ENCODE data around the gene MGAT1.

MGAT1 gene

DNA sequence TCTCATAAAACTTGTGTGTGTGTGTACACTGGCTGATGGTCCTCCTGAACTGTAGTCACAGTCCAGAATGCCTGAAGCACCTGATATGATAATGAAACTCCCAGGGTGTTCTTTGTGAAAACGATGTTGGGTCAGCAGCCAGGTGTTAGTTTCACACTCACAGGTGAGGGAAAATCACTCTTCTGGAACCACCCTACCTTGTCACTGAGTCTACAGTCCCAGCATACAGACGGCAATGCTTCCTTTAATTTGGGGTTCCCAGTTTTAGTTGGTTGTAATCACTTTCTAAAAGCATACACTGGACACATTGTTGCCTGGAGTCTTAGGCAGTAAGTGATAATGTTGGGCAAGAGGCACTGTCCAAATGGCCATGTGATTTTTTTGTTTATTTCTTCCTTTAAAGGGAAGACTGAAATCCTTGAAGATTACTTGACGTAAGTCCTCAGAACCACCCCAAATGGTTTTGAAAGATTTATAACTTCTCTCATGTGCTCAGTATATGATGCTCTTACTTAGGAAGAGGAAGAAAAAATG is 18.2 kb upstream of the MGAT1 start:
- Histone ChIP-seq H3K4me1 (ENCODE audit: insufficient read depth, poor library complexity, severe bottlenecking) (peaks cover 5% of the 10 kb centered on the region), H3K4me3 (ENCODE audit: severe bottlenecking) (no peak overlapping the region)
- TF ChIP-seq, protein P1, sequence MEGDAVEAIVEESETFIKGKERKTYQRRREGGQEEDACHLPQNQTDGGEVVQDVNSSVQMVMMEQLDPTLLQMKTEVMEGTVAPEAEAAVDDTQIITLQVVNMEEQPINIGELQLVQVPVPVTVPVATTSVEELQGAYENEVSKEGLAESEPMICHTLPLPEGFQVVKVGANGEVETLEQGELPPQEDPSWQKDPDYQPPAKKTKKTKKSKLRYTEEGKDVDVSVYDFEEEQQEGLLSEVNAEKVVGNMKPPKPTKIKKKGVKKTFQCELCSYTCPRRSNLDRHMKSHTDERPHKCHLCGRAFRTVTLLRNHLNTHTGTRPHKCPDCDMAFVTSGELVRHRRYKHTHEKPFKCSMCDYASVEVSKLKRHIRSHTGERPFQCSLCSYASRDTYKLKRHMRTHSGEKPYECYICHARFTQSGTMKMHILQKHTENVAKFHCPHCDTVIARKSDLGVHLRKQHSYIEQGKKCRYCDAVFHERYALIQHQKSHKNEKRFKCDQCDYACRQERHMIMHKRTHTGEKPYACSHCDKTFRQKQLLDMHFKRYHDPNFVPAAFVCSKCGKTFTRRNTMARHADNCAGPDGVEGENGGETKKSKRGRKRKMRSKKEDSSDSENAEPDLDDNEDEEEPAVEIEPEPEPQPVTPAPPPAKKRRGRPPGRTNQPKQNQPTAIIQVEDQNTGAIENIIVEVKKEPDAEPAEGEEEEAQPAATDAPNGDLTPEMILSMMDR (IDR thresholded peaks at IDR 0.05; ENCODE audit: poor library complexity, severe bottlenecking): no peak

DNA sequence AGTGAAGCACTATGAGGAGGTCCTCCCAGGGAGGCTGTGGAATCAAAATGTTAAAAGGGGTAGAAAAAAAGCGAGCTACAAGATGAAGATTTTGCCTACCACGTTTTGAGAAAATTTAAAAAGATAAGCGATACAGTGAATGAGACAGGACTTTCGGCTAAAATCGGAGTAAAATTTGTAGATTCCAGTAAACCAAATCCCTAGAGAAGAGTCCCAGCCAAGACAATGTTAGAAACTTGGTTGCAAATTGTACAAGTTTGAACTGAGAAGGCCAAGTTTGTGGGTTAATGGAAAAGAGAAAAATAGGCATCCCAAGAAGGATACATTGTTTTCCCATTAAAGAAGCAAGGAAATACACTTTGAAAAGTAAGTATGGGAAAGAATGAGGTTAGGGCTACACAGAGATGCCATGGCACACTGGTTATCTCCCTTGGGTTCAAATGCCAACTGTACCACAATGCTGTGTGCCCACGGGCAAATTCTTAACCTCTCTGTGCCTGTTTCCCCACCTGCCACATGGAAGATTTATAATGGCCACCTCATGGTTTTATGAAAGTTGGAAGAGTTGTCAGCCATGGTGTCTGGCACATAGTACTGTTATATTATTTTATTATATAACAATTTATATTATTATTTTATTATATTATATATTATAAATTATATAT is 16.2 kb upstream of the MGAT1 start:
- ATAC-seq (ENCODE audit: low read depth) (no peak), DNase-seq (ENCODE audit: low spot score) (no peak)
- no peaks in the 10 kb centered on the region for H3K4me1 ChIP-seq (ENCODE audit: insufficient read depth, poor library complexity, severe bottlenecking)
- TF ChIP-seq, protein P1 (IDR thresholded peaks at IDR 0.05; ENCODE audit: poor library complexity, severe bottlenecking): no peak
- H3K9me3 ChIP-seq (ENCODE audit: severe bottlenecking): no peaks in the 10 kb centered on the region
- H3K36me3 ChIP-seq (ENCODE audit: low read depth): no peaks in the 10 kb centered on the region
- H3K27me3 ChIP-seq (ENCODE audit: insufficient read depth, poor library complexity, severe bottlenecking): no peaks in the 10 kb centered on the region
- H3K27ac ChIP-seq (ENCODE audit: poor library complexity, severe bottlenecking): no peak overlapping the region
- H3K4me3 ChIP-seq (ENCODE audit: severe bottlenecking): no peak overlapping the region

More for the DNA sequence above, 18.2 kb upstream of the MGAT1 start:
- ATAC-seq (ENCODE audit: low read depth): no peak
- no peaks in the 10 kb centered on the region for H3K9me3 ChIP-seq (ENCODE audit: severe bottlenecking)
- H3K27ac ChIP-seq (ENCODE audit: poor library complexity, severe bottlenecking): no peak overlapping the region
- H3K36me3 ChIP-seq (ENCODE audit: low read depth): no peaks in the 10 kb centered on the region
- DNase-seq (ENCODE audit: low spot score): no peak
- no peaks in the 10 kb centered on the region for H3K27me3 ChIP-seq (ENCODE audit: insufficient read depth, poor library complexity, severe bottlenecking)

DNA sequence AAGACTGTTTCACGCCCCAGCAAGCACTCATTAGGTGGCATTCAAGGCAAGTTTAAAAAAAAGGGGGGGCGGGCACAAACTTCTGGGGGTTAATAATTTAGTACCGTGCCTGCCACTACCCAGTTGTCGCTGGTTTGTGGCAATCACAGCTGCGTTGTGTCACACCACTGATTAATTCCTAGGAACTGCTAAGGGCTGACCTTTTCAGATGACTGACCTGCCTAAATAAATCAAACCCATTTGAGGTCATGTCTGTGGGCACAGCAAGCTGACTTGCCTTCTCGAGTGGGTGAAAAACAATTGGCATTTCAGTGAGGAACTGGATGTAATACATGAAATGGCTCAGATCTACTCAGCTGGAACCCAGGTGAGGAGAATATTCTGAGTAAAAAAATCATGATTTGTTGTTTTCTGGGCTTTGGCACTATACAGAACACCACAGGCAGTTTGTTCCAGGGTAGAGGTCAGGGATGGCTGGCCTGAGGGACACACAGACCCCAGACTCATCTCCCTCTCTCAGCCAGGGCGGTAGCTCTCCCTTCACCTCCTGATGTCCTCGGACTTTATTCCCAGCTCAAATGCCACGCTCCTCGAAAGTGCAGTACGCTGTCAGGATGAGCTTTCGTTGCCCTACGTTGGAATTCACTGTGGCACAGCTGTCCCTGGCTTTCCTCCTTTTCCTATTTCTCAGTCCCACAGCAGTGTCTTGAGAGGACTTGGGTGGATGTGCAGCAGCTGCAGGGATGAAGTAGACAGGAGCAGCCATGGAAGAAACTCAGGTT is 15.5 kb upstream of the MGAT1 start:
- TF ChIP-seq, protein P1 (IDR thresholded peaks at IDR 0.05; ENCODE audit: poor library complexity, severe bottlenecking): no peak
- H3K36me3 ChIP-seq (ENCODE audit: low read depth): no peaks in the 10 kb centered on the region
- H3K27ac ChIP-seq (ENCODE audit: poor library complexity, severe bottlenecking): no peak overlapping the region
- no peak overlapping the region for H3K4me3 ChIP-seq (ENCODE audit: severe bottlenecking)
- DNase-seq (ENCODE audit: low spot score): no peak
- no peaks in the 10 kb centered on the region for H3K4me1 ChIP-seq (ENCODE audit: insufficient read depth, poor library complexity, severe bottlenecking)
- no peaks in the 10 kb centered on the region for H3K9me3 ChIP-seq (ENCODE audit: severe bottlenecking)
- no peak for ATAC-seq (ENCODE audit: low read depth)
- no peaks in the 10 kb centered on the region for H3K27me3 ChIP-seq (ENCODE audit: insufficient read depth, poor library complexity, severe bottlenecking)

DNA sequence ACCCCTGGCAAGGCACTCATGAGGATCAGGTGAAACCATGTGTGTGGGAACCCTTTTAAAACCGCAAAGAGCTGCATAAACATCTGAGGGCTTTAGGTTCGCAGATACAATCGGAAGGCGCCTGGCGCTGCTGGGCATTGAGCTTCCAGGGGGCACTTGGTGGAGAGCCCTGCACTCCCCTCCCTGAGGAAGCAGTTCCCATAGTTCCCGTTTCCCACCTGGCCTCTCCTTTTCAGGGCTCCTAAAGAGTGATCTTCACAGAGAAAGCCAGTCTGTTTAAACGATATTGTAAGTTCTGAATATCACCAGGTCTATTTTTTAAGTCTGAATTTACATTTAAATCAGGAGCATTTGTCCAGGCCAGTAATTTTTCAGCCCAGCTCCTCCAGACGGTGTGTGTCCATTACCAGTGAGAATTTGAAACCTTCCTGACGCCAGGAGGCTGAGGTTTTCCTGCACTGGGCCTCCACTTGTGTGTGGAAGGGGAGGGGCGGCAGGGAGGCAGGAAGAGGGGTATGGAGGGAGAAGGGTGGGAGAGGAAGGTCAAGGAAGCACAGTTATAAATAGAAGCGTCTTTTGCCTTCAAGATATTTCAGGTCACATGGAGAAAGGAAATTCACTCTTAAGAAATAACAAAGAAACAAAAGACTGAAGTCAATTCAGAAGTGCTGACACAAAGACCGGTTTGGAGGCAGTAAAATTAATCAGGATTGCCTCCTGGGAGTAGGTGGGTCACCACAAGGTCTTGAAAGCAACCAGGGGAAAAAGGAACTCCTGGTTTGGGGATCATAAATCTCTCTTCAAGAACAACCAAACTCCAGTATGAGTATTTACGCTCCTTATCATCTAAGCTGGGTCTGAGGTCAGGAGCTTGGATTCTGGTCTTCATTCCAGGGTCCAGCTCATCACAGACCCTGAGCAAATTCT is 14.3 kb upstream of the MGAT1 start:
- no peaks in the 10 kb centered on the region for H3K27me3 ChIP-seq (ENCODE audit: insufficient read depth, poor library complexity, severe bottlenecking)
- H3K4me3 ChIP-seq (ENCODE audit: severe bottlenecking): no peak overlapping the region
- no peak overlapping the region for H3K27ac ChIP-seq (ENCODE audit: poor library complexity, severe bottlenecking)
- no peaks in the 10 kb centered on the region for H3K36me3 ChIP-seq (ENCODE audit: low read depth)
- no peak for DNase-seq (ENCODE audit: low spot score)
- TF ChIP-seq, protein P1 (IDR thresholded peaks at IDR 0.05; ENCODE audit: poor library complexity, severe bottlenecking): no peak
- peaks cover 7% of the 10 kb centered on the region for H3K4me1 ChIP-seq (ENCODE audit: insufficient read depth, poor library complexity, severe bottlenecking)
- no peak for ATAC-seq (ENCODE audit: low read depth)
- H3K9me3 ChIP-seq (ENCODE audit: severe bottlenecking): no peaks in the 10 kb centered on the region
